ENCODE data around the gene SDHC. TPM values are rescaled to one million over a fixed set of nuclear protein-coding genes. Genes with fewer than 3 reads are reported as not detected.
A peak's percentile ranks its signal among the peaks of the same experiment; 100 is the strongest.
"Not testable (repeated sequence)": the region's sequence is repeated elsewhere in the genome, so short reads cannot be mapped to it uniquely, and the experiment has no call there.

SDHC gene
- polyA plus RNA-seq, 1 donor: 113 TPM

GRCh38 chr1:161388639-161389038 is 74.5 kb downstream of the SDHC start:
- DNase-seq: no peak

- DNase-seq: not testable (repeated sequence)
Measured at GRCh38 chr1:161389158-161389557, 75.0 kb downstream of the SDHC start.

- peak; percentile 94 for DNase-seq
Measured at GRCh38 chr1:161389691-161390558, 75.7 kb downstream of the SDHC start.

- no peak for DNase-seq
Measured at GRCh38 chr1:161390559-161390858, 76.3 kb downstream of the SDHC start.

- not testable (repeated sequence) for DNase-seq
Measured at GRCh38 chr1:161391136-161391535, 77.0 kb downstream of the SDHC start.

- no peak for DNase-seq
Measured at GRCh38 chr1:161391611-161392010, 77.4 kb downstream of the SDHC start.

GRCh38 chr1:161393151-161393550 is 79.0 kb downstream of the SDHC start:
- DNase-seq: no peak

GRCh38 chr1:161397038-161397437 is 82.9 kb downstream of the SDHC start:
- not testable (repeated sequence) for DNase-seq

- no peak for DNase-seq
Measured at GRCh38 chr1:161398900-161399256, 84.7 kb downstream of the SDHC start.

- peak; percentile 91 for DNase-seq
Measured at GRCh38 chr1:161399257-161399998, 85.2 kb downstream of the SDHC start.

GRCh38 chr1:161402446-161402845 is 88.3 kb downstream of the SDHC start:
- DNase-seq: no peak

- no peak for DNase-seq
Measured at GRCh38 chr1:161404051-161404597, 89.9 kb downstream of the SDHC start.

- DNase-seq: not testable (repeated sequence)
Measured at GRCh38 chr1:161406551-161406950, 92.4 kb downstream of the SDHC start.

GRCh38 chr1:161407451-161407985 is 93.3 kb downstream of the SDHC start:
- no peak for DNase-seq

GRCh38 chr1:161408429-161409052 is 94.4 kb downstream of the SDHC start:
- DNase-seq: no peak

- not testable (repeated sequence) for DNase-seq
Measured at GRCh38 chr1:161409848-161410635, 95.9 kb downstream of the SDHC start.

GRCh38 chr1:161410636-161410970 is 96.4 kb downstream of the SDHC start:
- DNase-seq: not testable (repeated sequence)

Other genes starting within 250 kb of the SDHC start
- 4.7 TPM for gene ARHGAP30, start 244.5 kb upstream of the SDHC start, polyA plus RNA-seq (ENCODE audit: insufficient read length)
- gene NECTIN4, start 224.8 kb upstream of the SDHC start, polyA plus RNA-seq (ENCODE audit: insufficient read length): 0.43 TPM
- 0.86 TPM for gene KLHDC9, start 216.0 kb upstream of the SDHC start, polyA plus RNA-seq (ENCODE audit: insufficient read length)
- 66.3 TPM for gene PFDN2, start 196.3 kb upstream of the SDHC start, polyA plus RNA-seq (ENCODE audit: insufficient read length)
- gene NIT1, start 196.3 kb upstream of the SDHC start, polyA plus RNA-seq (ENCODE audit: insufficient read length): 30.9 TPM
- 43.2 TPM for gene DEDD, start 181.7 kb upstream of the SDHC start, polyA plus RNA-seq (ENCODE audit: insufficient read length)
- gene UFC1, start 160.4 kb upstream of the SDHC start, polyA plus RNA-seq (ENCODE audit: insufficient read length): 91.5 TPM
- 28.6 TPM for gene USP21, start 154.9 kb upstream of the SDHC start, polyA plus RNA-seq (ENCODE audit: insufficient read length)
- 23.5 TPM for gene PPOX, start 148.0 kb upstream of the SDHC start, polyA plus RNA-seq (ENCODE audit: insufficient read length)
- 26.6 TPM for gene B4GALT3, start 136.9 kb upstream of the SDHC start, polyA plus RNA-seq (ENCODE audit: insufficient read length)
- 11.2 TPM for gene ADAMTS4, start 115.3 kb upstream of the SDHC start, polyA plus RNA-seq (ENCODE audit: insufficient read length)
- gene NDUFS2, start 112.0 kb upstream of the SDHC start, polyA plus RNA-seq (ENCODE audit: insufficient read length): 144 TPM
- gene FCER1G, start 99.1 kb upstream of the SDHC start, polyA plus RNA-seq (ENCODE audit: insufficient read length): 21.4 TPM
- not detected for gene APOA2, start 90.8 kb upstream of the SDHC start, polyA plus RNA-seq (ENCODE audit: insufficient read length)
- 9.0 TPM for gene TOMM40L, start 88.3 kb upstream of the SDHC start, polyA plus RNA-seq (ENCODE audit: insufficient read length)
- 1.1 TPM for gene NR1I3, start 76.2 kb upstream of the SDHC start, polyA plus RNA-seq (ENCODE audit: insufficient read length)
- 0.23 TPM for gene PCP4L1, start 55.6 kb upstream of the SDHC start, polyA plus RNA-seq (ENCODE audit: insufficient read length)
- 12.0 TPM for gene MPZ, start 4.4 kb upstream of the SDHC start, polyA plus RNA-seq (ENCODE audit: insufficient read length)
- gene CFAP126, start 53.5 kb downstream of the SDHC start, polyA plus RNA-seq (ENCODE audit: insufficient read length): 2.5 TPM
- gene FCGR2A, start 191.1 kb downstream of the SDHC start, polyA plus RNA-seq (ENCODE audit: insufficient read length): 7.2 TPM
- gene HSPA6, start 210.2 kb downstream of the SDHC start, polyA plus RNA-seq (ENCODE audit: insufficient read length): 0.67 TPM
- 3.4 TPM for gene FCGR3A, start 235.4 kb downstream of the SDHC start, polyA plus RNA-seq (ENCODE audit: insufficient read length)

Data from hindlimb muscle (tissue), 1 donor.